ENCODE data around the gene CADPS. TPM values are rescaled to one million over a fixed set of nuclear protein-coding genes. Genes with fewer than 3 reads are reported as not detected.

Gene CADPS
- total and polyA plus RNA-seq, 12 donors: 1.4 to 36.6 (median 21.6) TPM

DNA sequence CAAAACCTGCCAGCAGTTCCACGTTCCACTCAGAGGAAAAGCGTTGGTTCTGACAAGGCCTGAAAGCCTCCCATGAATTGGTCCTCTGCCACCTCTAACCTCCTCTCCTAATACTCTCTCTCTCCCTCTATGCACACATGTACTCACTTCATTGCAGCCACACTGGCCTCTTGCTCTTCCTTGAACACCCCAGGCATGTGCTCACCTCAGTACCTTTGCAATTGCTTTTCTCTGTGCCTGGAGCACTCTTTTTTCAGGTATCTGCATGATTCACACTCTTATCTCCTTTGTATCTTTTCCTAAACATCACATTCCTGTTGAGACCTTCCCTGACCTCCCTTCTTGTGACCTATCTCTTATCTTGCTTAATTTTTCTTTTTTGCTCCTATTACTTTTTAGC is 323.7 kb downstream of the CADPS start:
- Histone ChIP-seq H3K36me3 (no peaks in the 10 kb centered on the region), H3K27ac (no peak overlapping the region), H3K4me1 (no peaks in the 10 kb centered on the region), H3K9me3 (no peaks in the 10 kb centered on the region), H3K4me3 (no peak overlapping the region), H3K27me3 (no peaks in the 10 kb centered on the region)
- ATAC-seq (no peak), DNase-seq (no peak)
- WGBS, 2 donors: 74 to 96% methylated on average over 2 of the region's 2 CpGs
- TF ChIP-seq, protein P1, sequence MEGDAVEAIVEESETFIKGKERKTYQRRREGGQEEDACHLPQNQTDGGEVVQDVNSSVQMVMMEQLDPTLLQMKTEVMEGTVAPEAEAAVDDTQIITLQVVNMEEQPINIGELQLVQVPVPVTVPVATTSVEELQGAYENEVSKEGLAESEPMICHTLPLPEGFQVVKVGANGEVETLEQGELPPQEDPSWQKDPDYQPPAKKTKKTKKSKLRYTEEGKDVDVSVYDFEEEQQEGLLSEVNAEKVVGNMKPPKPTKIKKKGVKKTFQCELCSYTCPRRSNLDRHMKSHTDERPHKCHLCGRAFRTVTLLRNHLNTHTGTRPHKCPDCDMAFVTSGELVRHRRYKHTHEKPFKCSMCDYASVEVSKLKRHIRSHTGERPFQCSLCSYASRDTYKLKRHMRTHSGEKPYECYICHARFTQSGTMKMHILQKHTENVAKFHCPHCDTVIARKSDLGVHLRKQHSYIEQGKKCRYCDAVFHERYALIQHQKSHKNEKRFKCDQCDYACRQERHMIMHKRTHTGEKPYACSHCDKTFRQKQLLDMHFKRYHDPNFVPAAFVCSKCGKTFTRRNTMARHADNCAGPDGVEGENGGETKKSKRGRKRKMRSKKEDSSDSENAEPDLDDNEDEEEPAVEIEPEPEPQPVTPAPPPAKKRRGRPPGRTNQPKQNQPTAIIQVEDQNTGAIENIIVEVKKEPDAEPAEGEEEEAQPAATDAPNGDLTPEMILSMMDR (IDR thresholded peaks at IDR 0.05): no peak
- intact Hi-C loops (cut with DNase I): loop anchor here in 3 of 10 donors (10.0 kb wide), 2 partner anchors 217 to 347 kb away; no protein-coding TSS in a partner anchor

DNA sequence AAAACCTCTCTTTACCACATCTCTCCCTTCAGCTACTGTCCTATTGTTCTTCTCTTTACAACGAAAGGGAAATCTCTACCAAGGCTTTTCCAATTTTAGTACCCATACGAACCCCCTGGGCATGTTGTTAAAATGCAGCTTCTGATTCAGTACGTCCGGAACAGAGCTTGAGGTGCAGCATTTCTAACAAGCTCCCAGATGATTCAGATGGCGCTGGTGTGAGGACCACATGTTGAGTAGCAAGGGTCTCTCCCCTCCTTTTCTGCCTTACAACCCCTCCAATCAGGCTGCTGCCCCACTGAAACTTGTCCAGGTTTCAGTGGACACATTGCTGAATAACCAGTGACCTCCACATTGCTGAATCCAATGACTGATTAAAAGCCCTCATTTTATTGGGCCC is 324.8 kb downstream of the CADPS start:
- H3K9me3 ChIP-seq: no peaks in the 10 kb centered on the region
- intact Hi-C loops (cut with DNase I): loop anchor here in 3 of 10 donors (10.0 kb wide), 2 partner anchors 216 to 346 kb away; no protein-coding TSS in a partner anchor
- no peak overlapping the region for H3K4me3 ChIP-seq
- H3K4me1 ChIP-seq: no peaks in the 10 kb centered on the region
- TF ChIP-seq, protein P1 (IDR thresholded peaks at IDR 0.05): no peak
- 78 to 84% methylated on average over 5 of the region's 5 CpGs for WGBS, 2 donors
- no peak for ATAC-seq
- no peak for DNase-seq
- no peaks in the 10 kb centered on the region for H3K27me3 ChIP-seq
- H3K27ac ChIP-seq: no peak overlapping the region
- H3K36me3 ChIP-seq: no peaks in the 10 kb centered on the region

GRCh38 chr3:62548528-62549205 is 326.5 kb downstream of the CADPS start:
- H3K27me3 ChIP-seq: no peaks in the 10 kb centered on the region
- WGBS, 2 donors: 68 to 78% methylated on average over 2 of the region's 2 CpGs
- no peaks in the 10 kb centered on the region for H3K9me3 ChIP-seq
- intact Hi-C loops (cut with DNase I): no loop called here
- no peaks in the 10 kb centered on the region for H3K36me3 ChIP-seq
- no peak for ATAC-seq
- H3K27ac ChIP-seq: no peak overlapping the region
- no peak overlapping the region for H3K4me3 ChIP-seq
- TF ChIP-seq, protein P1 (IDR thresholded peaks at IDR 0.05): no peak
- no peak for DNase-seq
- no peaks in the 10 kb centered on the region for H3K4me1 ChIP-seq

GRCh38 chr3:62546266-62546665 is 328.9 kb downstream of the CADPS start:
- WGBS, 2 donors: 82 to 86% methylated on average over 7 of the region's 7 CpGs
- H3K9me3 ChIP-seq: no peaks in the 10 kb centered on the region
- H3K36me3 ChIP-seq: no peaks in the 10 kb centered on the region
- no peak overlapping the region for H3K27ac ChIP-seq
- no peaks in the 10 kb centered on the region for H3K27me3 ChIP-seq
- H3K4me3 ChIP-seq: no peak overlapping the region
- intact Hi-C loops (cut with DNase I): no loop called here
- H3K4me1 ChIP-seq: no peaks in the 10 kb centered on the region
- ATAC-seq: no peak
- no peak for DNase-seq
- TF ChIP-seq, protein P1 (IDR thresholded peaks at IDR 0.05): no peak
